Stimulated activated CD4-positive, alpha-beta T cell treated with anti-CD3 and anti-CD28 coated beads, Interleukin-15, amount 100 ng/mL, for 24 hours (primary cell): ENCODE data around the gene NDST1.

Experiments
- DNase-seq: peaks from one replicate; pipeline ENCODE4 v3.0.0-alpha.2; 2020

NDST1 gene

DNA sequence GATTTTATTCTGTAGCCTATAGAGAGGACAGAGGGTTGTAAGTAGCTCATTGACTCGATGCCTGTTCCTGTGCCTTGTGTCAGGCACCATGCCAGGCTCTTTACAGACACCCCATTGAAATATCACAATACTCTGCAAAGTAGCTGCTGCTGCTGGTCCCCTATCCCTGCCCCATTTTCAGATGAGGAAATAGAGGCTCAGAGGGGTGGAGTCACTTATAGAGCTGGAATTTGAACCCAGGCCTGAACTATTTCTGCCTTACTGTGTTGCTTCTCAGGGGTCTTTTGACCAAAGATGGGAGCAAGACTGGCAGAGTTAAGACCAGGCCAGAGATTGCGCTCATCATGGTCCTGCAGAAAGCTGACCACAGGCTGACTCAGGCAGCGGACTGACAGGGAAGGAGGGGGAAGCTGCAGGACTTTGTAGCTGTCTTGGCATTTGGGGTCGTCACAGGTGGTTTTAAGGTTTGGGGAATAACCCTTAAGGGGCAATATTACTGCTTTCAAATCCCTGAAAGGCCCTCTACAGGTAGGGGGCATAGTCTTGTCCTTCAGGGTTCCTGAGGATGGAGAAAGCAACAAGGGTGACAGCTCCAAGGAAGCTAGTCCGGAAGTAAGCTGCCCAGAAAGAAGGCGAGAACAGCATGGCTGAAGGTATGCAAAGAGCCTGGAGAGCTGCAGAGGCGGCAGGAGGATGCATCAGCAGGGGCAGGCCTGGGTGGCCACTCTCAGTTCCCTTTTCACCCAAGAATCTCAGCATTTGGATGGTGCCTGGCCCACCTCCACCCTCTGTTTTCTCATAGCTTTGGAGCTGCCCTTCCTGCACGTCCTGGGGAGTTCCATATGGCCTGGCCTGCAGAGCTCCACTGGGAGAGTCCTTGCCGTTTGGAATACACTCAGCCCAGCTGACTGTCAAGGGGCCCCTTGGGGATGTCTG is 18.3 kb upstream of the NDST1 start:
- no peak for DNase-seq

- DNase-seq = no peak
These were observed 17.6 kb upstream of the NDST1 start for GRCh38 chr5:150490296-150490669.

- no peak for DNase-seq
These were observed 17.2 kb upstream of the NDST1 start for GRCh38 chr5:150490754-150491153.

GRCh38 chr5:150491876-150492275 is 16.1 kb upstream of the NDST1 start:
- no peak for DNase-seq

DNA sequence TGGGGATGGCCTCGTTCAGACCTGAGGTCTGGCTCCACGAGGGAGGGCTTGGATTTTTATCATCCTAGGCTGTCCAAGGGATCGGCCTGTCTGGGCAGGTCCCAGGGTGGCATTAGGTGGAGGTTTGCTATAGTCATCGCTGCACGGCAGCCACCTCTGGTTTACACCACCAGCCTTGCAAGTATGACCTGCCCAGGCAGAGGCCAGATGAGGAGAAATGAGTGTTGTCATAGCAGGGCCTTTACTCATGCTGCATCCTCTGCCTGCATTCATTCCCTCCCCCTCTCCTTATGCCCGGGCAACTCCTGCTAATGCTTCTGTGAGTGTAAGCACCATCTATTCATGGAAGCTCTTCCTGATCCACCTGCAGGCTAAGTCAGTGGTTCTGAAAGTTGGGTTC is 15.3 kb upstream of the NDST1 start:
- no peak for DNase-seq

- no peak for DNase-seq
These were observed 11.8 kb upstream of the NDST1 start for GRCh38 chr5:150496098-150496497.

- DNase-seq = no peak
These were observed 11.4 kb upstream of the NDST1 start for GRCh38 chr5:150496534-150496933.

GRCh38 chr5:150497274-150497988 is 10.5 kb upstream of the NDST1 start:
- no peak for DNase-seq

DNA sequence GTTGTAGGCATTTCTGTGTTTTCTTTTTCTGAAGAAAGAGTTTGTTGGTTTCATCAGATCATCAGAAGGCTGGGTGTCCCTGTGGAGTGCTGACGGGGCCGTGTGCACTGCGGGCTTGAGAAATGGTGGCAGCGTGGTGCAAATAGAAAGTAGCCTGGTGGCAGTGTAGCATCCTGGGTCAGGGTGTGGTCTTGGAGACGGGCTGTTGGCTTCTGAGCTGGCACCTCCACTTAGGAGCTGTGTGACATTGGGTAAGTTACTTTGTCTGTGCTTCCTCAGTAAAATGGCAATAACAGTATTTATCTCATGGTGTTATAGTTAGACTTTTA is 10.0 kb upstream of the NDST1 start:
- no peak for DNase-seq

- DNase-seq = no peak
These were observed 9.4 kb upstream of the NDST1 start for GRCh38 chr5:150498501-150498900.

DNA sequence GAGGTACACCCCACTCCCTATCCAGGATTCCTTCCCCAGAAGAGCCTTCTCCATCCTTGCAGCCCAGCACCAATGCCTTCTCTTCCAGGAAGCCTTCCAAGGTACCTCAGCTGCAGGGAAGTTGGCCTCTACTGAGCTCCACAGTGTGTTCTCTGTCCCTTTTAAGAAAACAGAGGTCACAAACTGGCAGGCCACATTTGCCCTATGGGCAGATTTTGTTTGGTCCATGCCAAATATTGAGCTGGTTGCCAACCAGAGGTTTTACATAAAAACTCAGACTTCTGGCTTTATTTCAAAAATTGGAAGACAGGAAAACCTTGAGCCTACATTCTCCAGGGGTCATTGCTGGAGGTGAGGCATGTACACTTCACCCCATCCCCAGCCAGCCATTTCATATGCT is 9.0 kb upstream of the NDST1 start:
- DNase-seq = no peak

DNA sequence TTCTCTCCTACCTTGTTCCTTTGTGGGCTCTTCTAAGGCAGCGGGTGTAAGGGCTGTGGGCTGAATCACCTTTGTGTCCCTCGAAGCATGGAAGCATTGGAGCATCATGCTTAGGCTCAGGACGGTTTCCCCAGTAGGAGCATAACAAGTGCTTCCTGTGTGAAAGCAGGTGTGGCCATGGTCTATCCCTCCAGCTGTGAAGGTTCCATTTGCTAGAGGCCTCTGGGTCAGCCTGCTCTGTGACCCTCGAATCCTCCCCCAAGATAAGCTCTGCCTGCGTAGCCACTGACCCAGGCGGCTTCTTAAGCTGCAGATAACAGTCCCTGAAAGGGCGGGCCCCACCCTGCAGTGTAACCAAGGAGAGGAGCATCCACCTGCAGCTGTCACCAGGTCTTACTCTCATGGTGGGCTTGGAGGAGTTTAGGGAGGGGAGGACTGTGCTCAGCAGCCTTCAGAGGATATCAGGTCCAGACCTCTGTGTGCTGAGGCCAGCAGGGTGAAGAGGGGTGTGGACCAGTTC is 8.4 kb upstream of the NDST1 start:
- DNase-seq = no peak

- DNase-seq = no peak
These were observed 7.5 kb upstream of the NDST1 start for GRCh38 chr5:150500328-150500841.

GRCh38 chr5:150500905-150501304 is 7.0 kb upstream of the NDST1 start:
- no peak for DNase-seq

- no peak for DNase-seq
These were observed 5.8 kb upstream of the NDST1 start for GRCh38 chr5:150502106-150502505.

DNA sequence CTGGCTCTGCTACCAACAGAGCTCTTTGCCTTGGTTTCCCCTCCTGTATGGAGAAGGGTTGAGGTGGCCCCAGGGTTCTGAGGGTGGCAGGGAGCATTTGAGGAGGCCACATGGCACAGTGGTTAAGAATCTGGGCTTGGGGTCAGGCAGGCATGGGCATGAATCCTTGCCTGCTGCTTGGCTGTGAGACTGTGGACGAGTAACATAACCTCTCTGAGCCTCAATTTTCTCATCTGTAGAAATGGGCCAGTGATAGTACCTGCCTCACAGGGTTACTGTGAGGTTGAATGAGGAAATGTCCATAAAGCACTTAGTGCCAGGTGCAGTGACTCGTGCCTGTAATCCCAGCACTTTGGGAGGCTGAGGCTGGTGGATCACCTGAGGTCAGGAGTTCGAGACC is 5.1 kb upstream of the NDST1 start:
- DNase-seq = no peak

GRCh38 chr5:150503386-150503785 is 4.5 kb upstream of the NDST1 start:
- no peak for DNase-seq

GRCh38 chr5:150503977-150504620 is 3.8 kb upstream of the NDST1 start:
- no peak for DNase-seq

GRCh38 chr5:150505041-150505511 is 2.9 kb upstream of the NDST1 start:
- no peak for DNase-seq

- DNase-seq = no peak
These were observed 2.1 kb upstream of the NDST1 start for GRCh38 chr5:150505816-150506215.

DNA sequence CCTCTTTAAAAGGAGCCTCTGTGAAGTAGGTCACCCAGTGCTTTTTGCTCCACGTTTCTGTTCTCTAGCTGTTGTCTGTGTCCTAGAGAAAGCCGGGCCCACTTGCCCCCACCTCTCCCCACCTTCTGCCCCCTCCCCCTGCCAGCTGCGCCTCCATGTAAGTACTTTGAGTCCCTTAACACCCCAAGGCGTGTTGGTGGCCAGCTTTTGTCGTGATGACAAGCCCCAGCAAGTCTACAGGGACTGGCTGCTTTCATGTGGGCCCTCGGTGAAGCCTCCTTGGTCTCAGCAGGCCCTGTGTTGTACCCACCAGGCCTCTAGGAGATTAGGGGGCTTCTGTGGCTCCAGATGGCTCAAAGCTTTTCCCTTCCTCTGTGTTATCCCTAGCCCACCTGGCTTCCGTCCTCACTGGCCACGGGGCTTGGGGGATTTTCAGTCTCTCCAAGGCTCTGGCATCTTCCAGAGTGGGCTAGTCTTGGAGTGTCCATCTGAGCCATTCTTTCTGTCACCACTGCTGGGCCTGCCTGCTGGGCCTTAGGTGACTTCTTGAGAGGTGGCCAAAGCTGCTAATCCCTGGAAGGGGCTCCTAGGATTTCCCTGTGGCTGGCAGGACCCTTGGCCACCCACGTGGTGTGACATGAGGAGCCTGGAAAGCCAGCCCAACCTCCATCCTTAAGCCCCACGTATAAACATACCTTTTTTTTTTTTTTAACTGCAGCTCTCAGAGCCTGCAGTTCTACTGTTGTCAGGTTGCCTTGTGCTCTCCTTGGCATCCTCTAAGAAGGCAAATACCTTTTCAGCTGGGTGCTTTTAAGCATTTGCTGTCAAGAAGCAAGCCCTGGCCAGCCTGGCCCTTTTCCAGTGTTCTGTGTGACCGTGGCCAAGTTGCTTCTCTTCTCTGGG is 1.1 kb upstream of the NDST1 start:
- no peak for DNase-seq

GRCh38 chr5:150508277-150508640 is 328 bp downstream of the NDST1 start:
- no peak for DNase-seq
